Endothelial cell of umbilical vein (primary cell): ENCODE data around the gene DNAJC4. TPM values are rescaled to one million over a fixed set of nuclear protein-coding genes. Genes with fewer than 3 reads are reported as not detected.

Experiments
- BruUV-seq: library from RNA; stranded (reverse); fragments of 400-500 nt; replicated peaks from 2 replicates; lab custom pipeline; 2021; lab: Mats Ljungman, UMichigan
- CTCF ChIA-PET: fragments of 300-600, 350-600 bp; sonication (Branson Sonifier 250); formaldehyde crosslinking; loops from one replicate; lab custom pipeline; 2021; ENCODE audit warnings: antibody characterized with exemption, inconsistent platforms; lab: Charles Lee
- POLR2A ChIA-PET: fragments of 300-600, 350-600 bp; sonication (Branson Sonifier 250); formaldehyde crosslinking; loops from one replicate; lab custom pipeline; 2021; ENCODE audit warnings: antibody characterized with exemption, inconsistent platforms; lab: Charles Lee
- DNase-seq: peaks from one replicate; pipeline ENCODE4 v3.0.0-alpha.2; 2011; ENCODE audit warnings: low read depth, low spot score
- FAIRE-seq: peaks from 2 replicates; lab custom pipeline; 2011; peaks lifted over from hg19 to GRCh38; lab: Jason Lieb, UNC
- H2AFZ ChIP-seq: 2 replicates; pipeline ENCODE4 v1.6.0; 2012; ENCODE audit warnings: low read depth, low read length, control low read depth, inconsistent platforms
- H3K27ac ChIP-seq: 2 replicates; pipeline ENCODE4 v1.5.1; 2011; ENCODE audit warnings: low read depth, mild to moderate bottlenecking, control low read depth, low read length, moderate library complexity; ENCODE audit not compliant: insufficient read depth
- H3K27me3 ChIP-seq, 2 experiments: 2 replicates each; pipeline versions ENCODE4 v1.6.0 to v1.6.1; 2011; ENCODE audit warnings: low read length in 2 of 2, mixed read lengths in 1 of 2; ENCODE audit not compliant: control insufficient read depth in 2 of 2, insufficient read depth in 2 of 2
- H3K36me3 ChIP-seq, 2 experiments: 2 replicates in 1 of 2; 3 replicates in 1 of 2; pipeline ENCODE4 v1.5.1; 2011; ENCODE audit warnings: low read length in 2 of 2, mild to moderate bottlenecking in 1 of 2, moderate library complexity in 1 of 2; ENCODE audit not compliant: control insufficient read depth in 2 of 2, insufficient read depth in 2 of 2; ENCODE audit errors: extremely low read depth in 1 of 2
- H3K4me1 ChIP-seq: 3 replicates; pipeline ENCODE4 v1.5.1; 2011; ENCODE audit warnings: mild to moderate bottlenecking, low read length; ENCODE audit not compliant: control insufficient read depth, insufficient read depth; ENCODE audit errors: extremely low read depth
- H3K4me2 ChIP-seq: 2 replicates; pipeline ENCODE4 v1.6.1; 2011; ENCODE audit warnings: low read length, control low read depth, mixed read lengths; ENCODE audit not compliant: insufficient read depth
- H3K4me3 ChIP-seq, 3 experiments: fragments of 200-600 bp in 1 of 3; sonication (generic), shearing (Covaris generic) in 1 of 3; replicated peaks in 1 of 3; 2 replicates each; pipeline ENCODE4 v1.5.1; 2011 to 2016; ENCODE audit warnings: control low read depth in 3 of 3, low read length in 3 of 3, mild to moderate bottlenecking in 2 of 3, inconsistent platforms in 1 of 3, low read depth in 1 of 3, moderate library complexity in 1 of 3; ENCODE audit not compliant: insufficient read depth in 1 of 3
- H3K79me2 ChIP-seq: 2 replicates; pipeline ENCODE4 v1.6.0; 2012; ENCODE audit warnings: low read length, inconsistent platforms; ENCODE audit not compliant: control insufficient read depth, insufficient read depth
- H3K9ac ChIP-seq: replicated peaks from 2 replicates; pipeline ENCODE3; 2011; ENCODE audit warnings: low read length, control low read depth; ENCODE audit not compliant: insufficient read depth; ENCODE audit errors: extremely low read depth
- H3K9me1 ChIP-seq: replicated peaks from 3 replicates; pipeline ENCODE4 v1.6.0; 2011; ENCODE audit warnings: mild to moderate bottlenecking, low read length; ENCODE audit not compliant: control insufficient read depth, insufficient read depth; ENCODE audit errors: extremely low read depth
- H3K9me3 ChIP-seq: replicated peaks from 2 replicates; pipeline ENCODE4 v1.5.1; 2012; ENCODE audit warnings: low read length, inconsistent platforms; ENCODE audit not compliant: control insufficient read depth, insufficient read depth
- H4K20me1 ChIP-seq: replicated peaks from 2 replicates; pipeline ENCODE3; 2011; ENCODE audit warnings: mild to moderate bottlenecking, low read length; ENCODE audit not compliant: control insufficient read depth, insufficient read depth; ENCODE audit errors: extremely low read depth
- CTCF ChIP-seq, 2 donors: IDR thresholded peaks; 1 replicate in 1 of 2; 2 replicates in 1 of 2; pipeline ENCODE4 v1.5.1; 2011; ENCODE audit warnings: low read length in 2 of 2, mild to moderate bottlenecking in 2 of 2, moderate library complexity in 2 of 2, control low read depth in 1 of 2, inconsistent platforms in 1 of 2, low read depth in 1 of 2; ENCODE audit not compliant: insufficient read depth in 1 of 2; ENCODE audit errors: extremely low read depth in 1 of 2
- EZH2 ChIP-seq: IDR thresholded peaks from 2 replicates; pipeline ENCODE4 v1.6.1; 2012; ENCODE audit warnings: borderline replicate concordance, low read depth, mild to moderate bottlenecking, moderate library complexity, low read length, inconsistent platforms; ENCODE audit not compliant: severe bottlenecking
- FOS ChIP-seq: IDR thresholded peaks from 2 replicates; pipeline ENCODE4 v1.6.1; 2011; ENCODE audit warnings: mild to moderate bottlenecking, low read length, moderate library complexity, borderline replicate concordance; ENCODE audit not compliant: insufficient read depth
- GATA2 ChIP-seq: IDR thresholded peaks from 2 replicates; pipeline ENCODE4 v1.7.0; 2011; ENCODE audit warnings: low read depth, mild to moderate bottlenecking, moderate library complexity, mixed read lengths, low read length; ENCODE audit not compliant: insufficient read length, insufficient read depth
- JUN ChIP-seq: IDR thresholded peaks from 2 replicates; pipeline ENCODE4 v1.6.1; 2011; ENCODE audit warnings: borderline replicate concordance, low read depth; ENCODE audit not compliant: insufficient read length, insufficient read depth
- MAX ChIP-seq: IDR thresholded peaks from 2 replicates; pipeline ENCODE4 v1.6.1; 2011; ENCODE audit not compliant: insufficient read depth, insufficient read length
- MYC ChIP-seq: IDR thresholded peaks from one replicate; pipeline ENCODE4 v1.6.1; 2011; ENCODE audit warnings: mild to moderate bottlenecking, low read depth, low read length
- POLR2A ChIP-seq: IDR thresholded peaks from 2 replicates; pipeline ENCODE4 v1.6.1; 2012; ENCODE audit warnings: low read depth, mild to moderate bottlenecking, control low read depth, low read length
- POLR2AphosphoS5 ChIP-seq: IDR thresholded peaks from 2 replicates; pipeline ENCODE4 v1.6.1; 2012; ENCODE audit warnings: low read depth, mild to moderate bottlenecking, control low read depth, low read length, moderate library complexity; ENCODE audit not compliant: insufficient read depth
- dilution Hi-C: fragments of 300-500 bp; cut with MboI; formaldehyde crosslinking; loops from one replicate; pipeline ENCODE4 v1.15.0; 2019; ENCODE audit warnings: low sequenced_read_pairs; ENCODE audit not compliant: extremely low pct_ligation_motif_present
- intact Hi-C: fragments of 100-400 bp; cut with micrococcal nuclease; formaldehyde crosslinking; loops from one replicate; pipeline ENCODE4 v1.10.0; 2022
- polyA plus RNA-seq, 4 experiments: library from polyadenylated mRNA; depleted of rRNA in 3 of 4; stranded (reverse) in 3 of 4; unstranded in 1 of 4; fragments of >200 nt; gene quantifications; 2 replicates each; pipeline versions ENCODE4 v1.2.1 to v1.2.3, GENCODE V29; 2011 to 2012; ENCODE audit warnings: missing spikeins in 1 of 4
- total RNA-seq: library from RNA; stranded (reverse); gene quantifications from 2 replicates; pipeline ENCODE4 v1.2.3, GENCODE V29; 2021

The DNAJC4 gene
- total and polyA plus RNA-seq, 2 donors (not counting 3 experiments of a cell fraction or from before 2014, with no cell fraction given) = 23.5 to 41.2 TPM

GRCh38 chr11:64238999-64239398 is 8.7 kb downstream of the DNAJC4 start:
- TF ChIP-seq MAX = no peak
- peaks cover 6 to 19% of the 10 kb centered on the region in 2 experiments for H3K36me3 ChIP-seq
- no peaks in the 10 kb centered on the region for H3K9me3 ChIP-seq
- H3K4me1 ChIP-seq = peaks cover 16% of the 10 kb centered on the region
- no peak overlapping the region for H3K9ac ChIP-seq
- no peak for DNase-seq
- H2AFZ ChIP-seq = no peak overlapping the region
- BruUV-seq = no TSS peak
- H3K9me1 ChIP-seq = no peaks in the 10 kb centered on the region
- ChIA-PET POLR2A (no interaction called here), CTCF (interaction anchor here (1.6 to 1.7 kb wide), 2 partner anchors 12 to 34 kb away, joined by 5 to 6 read pairs; partner anchors contain the start of genes NUDT22 and TRPT1)
- H3K79me2 ChIP-seq = peaks cover 20% of the 10 kb centered on the region
- no peaks in the 10 kb centered on the region for H3K27me3 ChIP-seq
- dilution Hi-C loops = no loop called here
- no peak overlapping the region for H3K27ac ChIP-seq
- no peak for FAIRE-seq
- H3K4me3 ChIP-seq = no peak overlapping the region
- no peaks in the 10 kb centered on the region for H4K20me1 ChIP-seq
- no peak overlapping the region for H3K4me2 ChIP-seq
- intact Hi-C loops = no loop called here

DNA sequence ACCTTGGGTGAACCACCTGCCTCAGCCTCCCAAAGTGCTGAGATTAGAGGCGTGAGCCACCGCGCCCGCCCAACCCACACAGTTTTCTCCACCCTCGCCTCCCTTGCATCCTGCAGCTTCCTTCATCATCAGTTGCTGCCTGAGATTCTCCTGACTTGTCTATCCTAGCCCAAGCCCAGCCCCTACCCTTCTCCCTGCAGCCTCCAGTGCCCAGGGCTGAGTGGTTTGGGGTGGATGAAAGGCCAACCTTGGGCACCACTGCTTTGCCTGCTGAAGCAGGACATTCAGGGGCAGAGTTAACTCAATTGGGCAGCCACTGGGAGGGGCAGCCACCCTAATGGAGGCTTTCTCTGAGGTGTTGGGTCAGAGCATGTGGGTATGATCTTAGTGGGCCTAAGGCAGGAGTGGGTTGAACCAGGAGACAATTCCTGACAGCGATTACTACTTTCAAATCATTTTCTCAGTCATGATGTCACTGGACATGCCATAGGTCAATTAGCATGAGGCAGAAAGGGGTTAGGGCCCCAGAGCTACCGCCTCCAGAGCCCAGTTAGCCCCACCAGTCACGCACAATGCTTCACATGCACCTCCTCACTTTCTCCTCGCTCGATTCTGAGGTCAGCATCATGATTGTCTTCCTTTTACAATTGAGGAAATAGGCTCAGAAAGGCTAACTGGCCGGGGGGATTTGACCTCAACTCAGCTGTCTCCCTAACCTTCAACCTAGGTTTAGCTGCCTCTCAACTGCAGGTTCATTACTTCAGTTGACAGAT is 9.5 kb downstream of the DNAJC4 start:
- Histone ChIP-seq H3K27ac (peak overlapping the region; percentile 88), H3K4me3 (no peak overlapping the region), H3K27me3 (no peaks in the 10 kb centered on the region), H4K20me1 (no peaks in the 10 kb centered on the region), H2AFZ (no peak overlapping the region), H3K4me1 (peaks cover 17% of the 10 kb centered on the region), H3K9me3 (no peaks in the 10 kb centered on the region), H3K9ac (peak overlapping the region; percentile 73), H3K9me1 (no peaks in the 10 kb centered on the region), H3K36me3 (peaks cover 6 to 20% of the 10 kb centered on the region in 2 experiments), H3K79me2 (peaks cover 25% of the 10 kb centered on the region), H3K4me2 (peak overlapping the region; percentile 51)
- POLR2A ChIA-PET = no interaction called here
- dilution Hi-C loops (no loop called here), intact Hi-C loops (loop anchor here (2.0 to 5.0 kb wide), 2 partner anchors 117 to 239 kb away; partner anchors contain the start of gene RPS6KA4)
- CTCF ChIA-PET = interaction anchor here (1.6 to 1.7 kb wide), 2 partner anchors 13 to 35 kb away, joined by 5 to 6 read pairs; partner anchors contain the start of genes NUDT22 and TRPT1
- TF ChIP-seq CTCF (IDR thresholded peaks at IDR 0.05; ENCODE audit: extremely low read depth in 1 of 2, insufficient read depth in 1 of 2, low read depth in 1 of 2, low read length in 2 of 2) (no peak), POLR2A (no peak), MAX (no peak), GATA2 (no peak), FOS (no peak), POLR2AphosphoS5 (no peak), MYC (no peak), JUN (no peak), EZH2 (no peak)
- no peak for FAIRE-seq
- BruUV-seq = no TSS peak
- no peak for DNase-seq
